DMS 273 (cell line): ENCODE data around the gene SLC45A1.

Source experiments
- DNase-seq: peaks from one replicate; lab custom pipeline; 2025; ENCODE audit not compliant: unreplicated experiment; lab: John Stamatoyannopoulos, UW

Gene SLC45A1

DNA sequence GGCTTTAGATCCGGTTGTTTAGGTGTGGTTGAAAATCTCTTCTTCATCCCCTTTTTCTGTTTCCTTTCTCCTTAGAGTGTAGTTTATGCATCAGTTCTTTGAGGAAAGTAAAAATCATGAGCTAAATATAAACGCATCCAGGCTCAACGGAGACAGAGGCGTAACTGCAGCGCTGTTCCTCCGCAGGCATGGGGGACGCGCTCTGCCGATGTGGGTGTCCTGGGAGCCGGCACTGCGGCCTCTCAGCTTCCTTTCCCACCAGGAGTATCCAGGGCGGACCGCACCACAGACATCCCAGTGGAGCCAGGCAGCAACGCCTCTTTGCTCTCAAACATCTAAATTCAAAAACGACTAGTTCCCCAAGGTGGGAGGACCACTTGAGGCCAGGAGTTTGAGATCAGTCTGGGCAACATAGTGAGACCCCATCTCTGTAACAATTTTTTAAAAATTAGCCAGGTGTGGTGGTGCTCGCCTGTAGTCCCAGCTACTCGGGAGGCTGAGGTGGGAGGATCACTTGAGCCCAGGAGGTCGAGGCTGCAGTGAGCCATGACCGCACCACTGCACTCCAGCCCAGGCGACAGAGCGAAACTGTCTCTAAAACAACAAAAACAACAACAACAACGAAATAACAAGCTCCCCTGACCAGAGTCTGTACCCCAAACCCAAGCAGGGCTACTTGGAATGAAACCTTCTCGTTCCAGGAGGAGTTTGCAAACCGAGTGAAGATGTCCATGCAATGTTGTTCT lies 16.4 kb downstream of the SLC45A1 start:
- no peak for DNase-seq

GRCh38 chr1:8335246-8335645 lies 17.3 kb downstream of the SLC45A1 start:
- no peak for DNase-seq

GRCh38 chr1:8337776-8338525 lies 20.0 kb downstream of the SLC45A1 start:
- DNase-seq: no peak

- no peak for DNase-seq
These were observed 20.8 kb downstream of the SLC45A1 start for GRCh38 chr1:8338526-8339202.

GRCh38 chr1:8339203-8339600 lies 21.3 kb downstream of the SLC45A1 start:
- DNase-seq: no peak

DNA sequence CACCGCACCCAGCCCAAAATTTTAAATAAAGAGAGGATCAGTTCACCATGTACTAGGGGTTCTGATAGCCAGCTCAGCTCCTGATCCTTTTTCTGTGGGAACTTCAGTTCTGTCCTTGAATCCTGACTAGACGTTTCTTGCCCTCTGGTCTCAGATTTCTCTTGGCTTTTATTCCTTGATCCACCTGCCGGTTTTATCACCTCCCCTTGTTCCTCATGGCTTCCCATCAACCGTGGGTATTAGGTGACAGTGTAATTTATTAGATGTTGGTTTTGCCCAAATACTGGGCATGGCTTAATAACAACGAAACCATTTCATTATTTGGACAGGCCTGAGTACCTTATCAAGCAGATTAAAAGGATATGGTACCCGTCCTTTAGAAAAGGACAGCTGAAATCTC lies 22.5 kb downstream of the SLC45A1 start:
- DNase-seq: no peak

DNA sequence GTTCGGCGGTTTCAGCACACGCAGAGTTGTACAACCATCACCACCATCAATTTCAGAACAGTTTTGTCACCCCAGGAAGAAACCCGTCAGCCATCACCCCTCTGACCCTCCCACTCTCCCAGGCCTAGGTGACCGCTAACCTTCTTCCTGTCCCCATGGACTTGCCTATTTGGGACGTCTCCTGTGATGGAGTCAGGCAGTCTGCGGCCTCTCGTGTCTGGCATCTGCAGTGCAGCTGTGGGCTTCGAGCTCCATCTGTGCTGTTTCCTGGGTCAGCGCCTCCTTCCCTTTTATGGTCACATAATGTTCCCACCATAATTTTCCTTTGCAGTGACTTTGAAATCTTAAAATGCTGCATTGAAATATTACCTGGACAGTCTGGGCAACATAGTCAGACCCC lies 24.4 kb downstream of the SLC45A1 start:
- DNase-seq: no peak

DNA sequence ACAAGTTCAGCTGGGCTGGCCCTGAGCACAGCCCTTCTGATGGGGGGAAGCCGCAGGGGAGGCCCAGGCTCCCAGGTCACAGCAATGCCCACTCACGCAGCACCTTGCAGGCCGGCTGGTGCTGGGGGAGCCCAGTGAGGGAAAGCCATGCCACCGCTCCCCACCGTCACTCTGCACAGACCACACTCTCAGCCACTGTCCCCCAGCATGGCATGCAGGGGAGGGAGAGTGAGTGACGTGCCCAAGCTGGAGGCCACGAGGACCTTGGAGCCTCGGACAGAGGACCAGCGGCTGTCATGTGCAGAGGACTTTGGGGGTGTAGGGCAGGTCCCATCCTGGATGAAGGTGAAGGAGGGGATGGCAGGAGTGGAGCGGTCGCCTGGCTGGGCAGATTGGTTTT lies 25.1 kb downstream of the SLC45A1 start:
- DNase-seq: no peak

DNA sequence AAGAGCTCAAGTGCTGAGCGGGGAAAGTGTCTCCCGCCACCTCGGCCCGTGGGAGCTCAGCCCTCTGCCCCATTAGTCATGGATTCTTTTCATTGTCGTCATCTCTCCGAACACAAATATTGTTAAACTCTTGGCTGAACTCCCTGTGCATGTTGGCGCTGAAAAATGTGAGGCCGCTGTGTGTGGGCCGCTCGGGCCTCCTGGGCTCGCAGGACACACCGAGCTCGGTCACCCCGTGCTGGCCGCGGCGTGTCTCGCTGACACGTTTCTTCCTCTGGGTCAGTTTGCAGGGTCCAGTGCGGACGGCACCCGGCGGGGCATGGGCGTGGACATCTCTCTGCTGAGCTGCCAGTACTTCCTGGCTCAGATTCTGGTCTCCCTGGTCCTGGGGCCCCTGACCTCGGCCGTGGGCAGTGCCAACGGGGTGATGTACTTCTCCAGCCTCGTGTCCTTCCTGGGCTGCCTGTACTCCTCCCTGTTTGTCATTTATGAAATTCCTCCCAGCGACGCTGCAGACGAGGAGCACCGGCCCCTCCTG lies 25.6 kb downstream of the SLC45A1 start:
- DNase-seq: no peak

GRCh38 chr1:8344893-8345507 lies 27.1 kb downstream of the SLC45A1 start:
- DNase-seq: no peak

GRCh38 chr1:8345621-8346415 lies 27.9 kb downstream of the SLC45A1 start:
- no peak for DNase-seq

DNA sequence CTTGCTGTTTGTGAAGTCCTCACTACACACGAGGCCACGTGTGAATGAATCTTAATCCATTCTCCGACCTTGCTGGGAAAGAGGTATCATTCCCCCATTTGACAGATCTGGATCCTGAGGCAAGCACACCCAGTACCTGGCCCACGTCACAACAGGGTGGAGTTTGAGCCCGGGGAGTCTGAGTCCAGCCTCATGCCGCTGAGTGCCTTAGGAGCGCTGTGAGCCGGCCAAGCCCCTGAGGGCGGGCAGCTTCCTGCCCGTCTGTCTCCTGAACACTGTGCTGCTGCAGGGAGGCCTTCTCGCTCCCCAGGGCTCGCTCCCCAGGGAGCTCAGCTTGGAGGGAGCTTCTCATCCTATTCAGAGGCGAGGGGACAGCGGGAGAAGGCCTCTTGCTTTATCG lies 29.7 kb downstream of the SLC45A1 start:
- no peak for DNase-seq

DNA sequence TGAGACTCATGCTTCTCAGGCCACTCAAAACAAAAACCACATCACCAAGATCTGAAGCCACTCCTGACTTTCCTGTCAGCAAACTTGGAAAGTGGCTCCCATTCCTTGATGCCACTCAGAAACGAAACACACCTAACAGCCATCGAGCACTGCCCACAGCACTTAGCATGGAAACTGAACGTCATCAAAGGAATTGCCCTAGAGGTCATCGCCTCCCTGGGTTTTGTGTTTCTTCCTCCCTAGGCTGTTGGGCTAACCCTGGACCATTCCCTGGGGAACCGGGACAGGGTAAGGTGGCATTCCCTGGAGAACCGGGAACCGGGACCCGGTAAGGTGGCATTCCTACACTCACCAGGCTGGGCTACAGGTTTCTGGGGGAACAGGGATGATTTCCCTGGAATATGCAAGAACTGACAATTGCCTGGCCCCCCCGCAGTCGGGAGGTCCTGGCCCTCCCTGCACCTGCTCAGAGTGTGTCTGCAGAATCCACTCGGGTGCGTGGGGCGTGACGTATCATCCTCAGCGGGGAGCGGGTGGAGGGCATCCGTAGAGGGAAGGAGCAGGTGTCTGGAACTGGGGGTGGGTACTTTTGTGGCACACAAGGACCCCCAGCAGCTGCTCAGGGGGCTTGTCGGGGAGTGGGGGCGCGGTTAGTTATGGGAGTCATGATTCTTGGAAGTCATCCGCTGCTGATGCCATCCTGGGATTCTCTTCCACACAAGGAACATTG lies 30.3 kb downstream of the SLC45A1 start:
- no peak for DNase-seq

DNA sequence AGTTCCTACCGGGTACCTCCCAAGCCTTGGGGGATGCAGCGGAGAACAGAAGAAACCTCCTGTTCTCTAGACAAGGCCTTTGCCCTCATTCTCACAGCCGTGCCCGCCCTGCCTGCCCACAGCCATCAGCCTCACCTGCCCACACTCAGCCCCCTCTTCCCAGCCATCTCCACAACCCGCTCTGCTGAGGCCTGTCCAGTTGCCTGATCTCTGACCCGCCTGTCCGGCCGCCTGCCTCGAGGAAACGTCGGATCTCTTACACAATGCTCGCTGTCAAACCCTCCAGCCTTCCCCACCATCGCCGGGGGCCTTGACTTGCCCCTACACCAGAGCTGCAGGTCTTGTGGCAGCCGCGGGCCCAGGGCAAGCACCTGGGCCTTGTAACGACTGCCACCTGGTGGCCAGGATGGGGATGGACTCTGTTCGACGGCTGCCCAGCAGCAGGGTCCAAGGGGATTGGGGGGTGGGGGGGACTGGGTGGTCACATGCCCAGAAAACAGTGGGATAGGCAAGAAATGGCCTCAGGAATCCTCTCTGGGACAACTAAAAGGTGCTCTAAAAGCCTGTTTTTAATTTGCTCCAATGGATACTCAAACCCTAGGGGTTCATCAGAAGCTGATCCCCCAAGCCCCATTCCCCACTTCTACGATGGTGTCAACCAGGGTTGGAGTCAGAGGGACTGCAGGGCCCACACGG lies 31.0 kb downstream of the SLC45A1 start:
- peak; percentile 79 for DNase-seq

DNA sequence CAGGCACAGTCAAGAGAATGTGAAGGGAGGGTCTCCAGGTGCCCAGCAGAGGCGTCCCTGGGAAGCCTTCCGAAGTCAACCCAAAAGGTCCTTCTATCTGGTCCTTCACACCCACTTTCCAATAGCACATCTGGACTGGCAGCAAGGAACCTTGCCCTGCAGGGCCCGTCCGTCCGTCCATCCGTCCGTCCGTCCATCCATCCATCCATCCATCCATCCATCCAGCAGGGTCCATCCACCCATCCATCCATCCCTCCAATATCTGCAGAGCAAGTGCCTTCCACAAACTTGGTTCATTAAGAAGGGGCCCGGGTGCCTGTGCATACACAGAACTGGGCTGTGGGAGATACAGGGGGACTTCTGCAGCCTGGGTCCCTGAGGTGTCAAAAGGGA lies 31.6 kb downstream of the SLC45A1 start:
- DNase-seq: no peak

DNA sequence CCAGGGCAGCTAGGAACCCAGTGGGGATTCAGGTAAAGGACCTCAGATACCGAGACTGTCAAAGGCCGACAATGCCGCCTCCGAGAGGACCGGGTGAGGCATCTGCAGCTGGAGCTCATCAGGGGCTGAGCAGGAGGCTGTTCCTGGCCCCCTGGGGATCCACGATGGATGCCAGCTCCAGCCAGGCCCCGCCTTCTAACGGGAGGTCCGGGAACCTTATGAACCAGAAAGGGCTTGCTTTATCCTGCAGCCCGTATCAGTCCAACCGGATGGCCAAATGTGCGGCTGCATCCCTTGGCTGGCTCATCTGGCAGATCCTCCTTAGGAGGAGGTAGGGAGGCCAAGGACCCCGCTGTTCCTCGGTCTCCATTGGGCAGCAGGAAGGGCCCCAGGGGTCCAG lies 32.0 kb downstream of the SLC45A1 start:
- DNase-seq: peak; percentile 66

- DNase-seq: no peak
These were observed 33.2 kb downstream of the SLC45A1 start for GRCh38 chr1:8350914-8351684.

GRCh38 chr1:8351693-8352470 lies 34.0 kb downstream of the SLC45A1 start:
- DNase-seq: peak; percentile 58
